ENCODE data around the gene EFNA5.

DNA sequence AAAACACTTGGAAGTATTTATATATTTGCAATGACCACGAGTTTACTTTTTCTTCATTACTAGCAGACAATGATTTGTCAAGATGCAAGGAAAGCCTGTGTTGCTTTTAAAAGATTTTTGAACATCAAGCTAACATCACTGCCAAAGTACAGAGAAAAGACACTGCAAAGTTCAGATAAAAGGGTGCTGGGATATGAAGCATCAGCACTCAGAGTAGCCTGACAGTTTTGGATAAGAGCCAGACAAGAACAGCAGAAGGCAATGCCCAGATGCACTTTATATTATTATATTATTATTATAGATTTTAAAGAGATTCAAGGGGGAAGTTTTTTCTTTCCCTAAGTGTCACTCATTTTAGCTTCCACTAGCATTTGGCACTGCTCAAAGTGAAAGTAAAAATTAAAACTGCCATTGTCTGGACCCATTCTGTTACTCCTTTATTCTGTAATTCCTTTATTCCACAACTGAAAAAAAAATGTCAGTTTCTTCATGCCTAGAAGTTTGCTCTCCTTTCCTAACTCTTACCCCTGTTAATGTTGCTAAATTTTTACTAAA, 240.6 kb downstream of the EFNA5 start:
- TF ChIP-seq ZNF565 (CRISPR knock-in tag; conservative IDR thresholded peaks at IDR 0.05; ENCODE audit: low read depth) (no peak), ZFP3 (CRISPR knock-in tag; IDR thresholded peaks at IDR 0.05) (no peak), ZNF8 (CRISPR knock-in tag; IDR thresholded peaks at IDR 0.05) (no peak), RARB (CRISPR knock-in tag; IDR thresholded peaks at IDR 0.05) (no peak), PPARA (CRISPR knock-in tag; IDR thresholded peaks at IDR 0.05; ENCODE audit: borderline replicate concordance) (no peak), ESRRG (CRISPR knock-in tag; IDR thresholded peaks at IDR 0.05) (no peak), ZNF70 (CRISPR knock-in tag; IDR thresholded peaks at IDR 0.05) (no peak)
- TF ChIP-seq, protein P1, sequence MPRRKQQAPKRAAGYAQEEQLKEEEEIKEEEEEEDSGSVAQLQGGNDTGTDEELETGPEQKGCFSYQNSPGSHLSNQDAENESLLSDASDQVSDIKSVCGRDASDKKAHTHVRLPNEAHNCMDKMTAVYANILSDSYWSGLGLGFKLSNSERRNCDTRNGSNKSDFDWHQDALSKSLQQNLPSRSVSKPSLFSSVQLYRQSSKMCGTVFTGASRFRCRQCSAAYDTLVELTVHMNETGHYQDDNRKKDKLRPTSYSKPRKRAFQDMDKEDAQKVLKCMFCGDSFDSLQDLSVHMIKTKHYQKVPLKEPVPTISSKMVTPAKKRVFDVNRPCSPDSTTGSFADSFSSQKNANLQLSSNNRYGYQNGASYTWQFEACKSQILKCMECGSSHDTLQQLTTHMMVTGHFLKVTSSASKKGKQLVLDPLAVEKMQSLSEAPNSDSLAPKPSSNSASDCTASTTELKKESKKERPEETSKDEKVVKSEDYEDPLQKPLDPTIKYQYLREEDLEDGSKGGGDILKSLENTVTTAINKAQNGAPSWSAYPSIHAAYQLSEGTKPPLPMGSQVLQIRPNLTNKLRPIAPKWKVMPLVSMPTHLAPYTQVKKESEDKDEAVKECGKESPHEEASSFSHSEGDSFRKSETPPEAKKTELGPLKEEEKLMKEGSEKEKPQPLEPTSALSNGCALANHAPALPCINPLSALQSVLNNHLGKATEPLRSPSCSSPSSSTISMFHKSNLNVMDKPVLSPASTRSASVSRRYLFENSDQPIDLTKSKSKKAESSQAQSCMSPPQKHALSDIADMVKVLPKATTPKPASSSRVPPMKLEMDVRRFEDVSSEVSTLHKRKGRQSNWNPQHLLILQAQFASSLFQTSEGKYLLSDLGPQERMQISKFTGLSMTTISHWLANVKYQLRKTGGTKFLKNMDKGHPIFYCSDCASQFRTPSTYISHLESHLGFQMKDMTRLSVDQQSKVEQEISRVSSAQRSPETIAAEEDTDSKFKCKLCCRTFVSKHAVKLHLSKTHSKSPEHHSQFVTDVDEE (CRISPR knock-in tag; IDR thresholded peaks at IDR 0.05): no peak
- TF ChIP-seq, protein P2, sequence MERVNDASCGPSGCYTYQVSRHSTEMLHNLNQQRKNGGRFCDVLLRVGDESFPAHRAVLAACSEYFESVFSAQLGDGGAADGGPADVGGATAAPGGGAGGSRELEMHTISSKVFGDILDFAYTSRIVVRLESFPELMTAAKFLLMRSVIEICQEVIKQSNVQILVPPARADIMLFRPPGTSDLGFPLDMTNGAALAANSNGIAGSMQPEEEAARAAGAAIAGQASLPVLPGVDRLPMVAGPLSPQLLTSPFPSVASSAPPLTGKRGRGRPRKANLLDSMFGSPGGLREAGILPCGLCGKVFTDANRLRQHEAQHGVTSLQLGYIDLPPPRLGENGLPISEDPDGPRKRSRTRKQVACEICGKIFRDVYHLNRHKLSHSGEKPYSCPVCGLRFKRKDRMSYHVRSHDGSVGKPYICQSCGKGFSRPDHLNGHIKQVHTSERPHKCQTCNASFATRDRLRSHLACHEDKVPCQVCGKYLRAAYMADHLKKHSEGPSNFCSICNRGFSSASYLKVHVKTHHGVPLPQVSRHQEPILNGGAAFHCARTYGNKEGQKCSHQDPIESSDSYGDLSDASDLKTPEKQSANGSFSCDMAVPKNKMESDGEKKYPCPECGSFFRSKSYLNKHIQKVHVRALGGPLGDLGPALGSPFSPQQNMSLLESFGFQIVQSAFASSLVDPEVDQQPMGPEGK (CRISPR knock-in tag; IDR thresholded peaks at IDR 0.05; ENCODE audit: borderline replicate concordance): no peak
